ENCODE results near the gene PLEKHA3.

DNA sequence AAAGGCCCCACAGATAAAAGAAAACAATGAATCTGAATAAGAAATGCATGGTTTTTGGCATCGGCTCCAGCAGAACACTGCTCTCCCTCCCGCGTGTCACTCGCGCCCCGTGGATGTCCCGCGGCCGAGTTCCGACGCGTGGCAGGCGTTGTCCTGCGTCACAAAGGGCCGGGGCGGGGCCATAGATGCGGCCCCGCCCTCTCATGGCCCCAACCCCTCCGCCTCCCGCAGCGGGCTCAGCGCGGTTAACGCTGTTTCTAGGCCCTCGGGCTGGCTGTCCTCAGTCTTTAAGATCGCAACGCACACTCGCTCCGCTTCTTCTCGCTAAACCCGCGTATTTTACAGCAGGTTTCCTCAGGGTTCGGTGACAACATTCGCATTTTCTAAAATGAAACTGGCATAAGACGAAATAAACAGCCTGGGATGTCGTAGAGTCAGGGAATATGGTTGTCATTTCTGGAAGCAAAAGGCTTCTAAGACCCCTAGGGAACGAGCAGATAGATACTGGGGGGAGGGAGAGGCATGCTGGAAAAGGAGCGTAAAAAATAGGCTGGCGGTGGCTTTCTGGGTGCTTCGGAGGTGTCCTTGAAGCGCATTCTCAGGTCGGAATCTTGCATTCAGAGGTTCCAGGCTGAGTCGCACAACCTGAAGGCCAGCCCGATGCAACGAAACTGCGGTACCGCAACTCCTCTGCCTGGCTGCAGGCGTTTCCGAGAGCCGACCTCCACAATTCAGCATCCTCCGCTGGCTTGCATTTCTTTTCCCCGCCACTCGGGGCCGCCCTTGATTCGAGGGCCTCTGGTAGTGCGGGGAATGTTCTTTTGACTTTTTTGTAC lies 1.6 kb upstream of the PLEKHA3 start, which contains the start of gene FKBP7:
- peak; percentile 59; the same call in 1 of the 2 replicates for TF ChIP-seq POLR2AphosphoS5 (IDR thresholded peaks at IDR 0.05; ENCODE audit: low read depth, low read length)
- TF ChIP-seq POLR2A (IDR thresholded peaks at IDR 0.05; ENCODE audit: low read depth, low read length): peak; percentile 71
- no peak for TF ChIP-seq TAF1 (IDR thresholded peaks at IDR 0.05; ENCODE audit: borderline replicate concordance, low read depth, low read length)
